GM18520 (cell line): ENCODE data around the gene LSM12.
"Not testable (repeated sequence)": the region's sequence is repeated elsewhere in the genome, so short reads cannot be mapped to it uniquely, and the experiment has no call there.

ENCODE experiments used
- ATAC-seq: cut with Tn5 transposase; IDR thresholded peaks from one replicate; pipeline ENCODE4 v1.9.1; 2021; ENCODE audit not compliant: unreplicated experiment

Gene LSM12

DNA sequence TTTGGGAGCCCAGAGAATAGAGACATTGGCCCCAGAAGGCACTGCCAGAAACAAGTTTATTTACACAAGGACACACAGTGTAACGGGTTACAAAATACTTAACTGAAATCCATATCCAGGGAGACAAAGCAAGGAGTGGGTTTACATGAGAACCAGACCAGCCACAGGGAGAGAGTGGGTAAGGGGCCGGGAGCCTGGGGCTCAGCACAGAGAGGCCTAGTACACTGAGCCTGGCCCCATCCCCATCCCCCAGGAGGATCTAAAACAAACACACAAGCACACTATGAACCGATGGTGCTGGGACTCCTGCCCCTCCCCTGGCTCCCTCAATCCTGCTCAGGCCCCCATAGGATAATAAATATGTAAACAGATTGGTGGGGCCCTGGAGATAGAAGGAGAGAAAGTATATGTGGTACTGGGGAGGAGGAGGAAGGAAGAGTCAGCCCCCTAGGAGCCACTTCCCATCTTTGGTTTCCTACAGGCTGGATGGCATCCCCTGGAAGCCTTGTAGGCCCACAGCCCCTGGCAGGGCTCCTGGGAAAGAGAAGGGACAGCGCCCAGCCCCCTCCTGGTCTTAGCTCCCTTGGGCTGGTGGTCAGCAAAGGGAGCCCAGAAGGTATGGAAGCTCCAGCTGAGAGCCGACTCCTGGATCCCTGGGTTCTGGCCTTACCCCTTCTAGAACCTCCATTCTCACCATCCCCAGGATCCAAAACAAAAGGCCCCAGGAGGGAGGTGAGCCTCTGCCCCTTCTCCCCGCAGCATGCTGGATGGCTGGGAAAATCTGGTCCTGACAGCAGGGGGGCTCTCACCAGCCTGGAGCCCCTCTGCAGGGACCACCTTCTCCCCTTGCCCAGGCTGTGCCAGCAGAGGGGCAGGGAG, 10.5 kb upstream of the LSM12 start:
- ATAC-seq: no peak

DNA sequence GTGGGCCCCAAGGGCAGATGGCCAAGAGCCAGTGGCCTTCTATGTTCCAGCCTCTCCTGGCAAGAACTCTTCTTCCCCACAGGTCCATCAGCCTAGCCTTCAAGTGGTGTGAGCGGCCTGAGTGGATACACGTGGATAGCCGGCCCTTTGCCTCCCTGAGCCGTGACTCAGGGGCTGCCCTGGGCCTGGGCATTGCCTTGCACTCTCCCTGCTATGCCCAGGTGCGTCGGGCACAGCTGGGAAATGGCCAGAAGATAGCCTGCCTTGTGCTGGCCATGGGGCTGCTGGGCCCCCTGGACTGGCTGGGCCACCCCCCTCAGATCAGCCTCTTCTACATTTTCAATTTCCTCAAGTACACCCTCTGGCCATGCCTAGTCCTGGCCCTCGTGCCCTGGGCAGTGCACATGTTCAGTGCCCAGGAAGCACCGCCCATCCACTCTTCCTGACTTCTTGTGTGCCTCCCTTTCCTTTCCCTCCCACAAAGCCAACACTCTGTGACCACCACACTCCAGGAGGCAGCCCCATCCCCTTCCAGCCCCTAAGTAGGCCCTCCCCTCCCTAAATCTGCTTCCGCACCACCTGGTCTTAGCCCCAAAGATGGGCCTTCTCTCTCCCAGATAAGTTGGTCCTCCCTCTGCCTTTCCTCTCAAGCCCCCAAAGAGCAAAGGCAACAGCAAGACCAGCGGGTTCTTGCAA, 9.3 kb upstream of the LSM12 start:
- ATAC-seq: no peak

DNA sequence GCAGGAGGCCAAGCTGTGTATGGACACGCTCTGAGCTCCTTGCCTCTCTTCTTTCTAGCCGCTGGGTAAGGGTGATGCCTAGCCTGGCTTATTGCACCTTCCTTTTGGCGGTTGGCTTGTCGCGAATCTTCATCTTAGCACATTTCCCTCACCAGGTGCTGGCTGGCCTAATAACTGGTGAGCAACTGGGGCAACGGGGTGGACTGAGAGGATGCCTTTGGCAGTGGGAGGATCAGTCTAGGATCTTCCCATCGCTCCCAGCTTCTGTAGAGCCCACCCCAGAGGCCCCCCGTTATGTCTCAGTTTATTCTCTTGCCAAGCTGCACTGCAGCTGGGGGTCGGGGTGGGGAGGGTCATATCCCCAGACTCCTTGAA, 8.4 kb upstream of the LSM12 start:
- ATAC-seq: no peak

DNA sequence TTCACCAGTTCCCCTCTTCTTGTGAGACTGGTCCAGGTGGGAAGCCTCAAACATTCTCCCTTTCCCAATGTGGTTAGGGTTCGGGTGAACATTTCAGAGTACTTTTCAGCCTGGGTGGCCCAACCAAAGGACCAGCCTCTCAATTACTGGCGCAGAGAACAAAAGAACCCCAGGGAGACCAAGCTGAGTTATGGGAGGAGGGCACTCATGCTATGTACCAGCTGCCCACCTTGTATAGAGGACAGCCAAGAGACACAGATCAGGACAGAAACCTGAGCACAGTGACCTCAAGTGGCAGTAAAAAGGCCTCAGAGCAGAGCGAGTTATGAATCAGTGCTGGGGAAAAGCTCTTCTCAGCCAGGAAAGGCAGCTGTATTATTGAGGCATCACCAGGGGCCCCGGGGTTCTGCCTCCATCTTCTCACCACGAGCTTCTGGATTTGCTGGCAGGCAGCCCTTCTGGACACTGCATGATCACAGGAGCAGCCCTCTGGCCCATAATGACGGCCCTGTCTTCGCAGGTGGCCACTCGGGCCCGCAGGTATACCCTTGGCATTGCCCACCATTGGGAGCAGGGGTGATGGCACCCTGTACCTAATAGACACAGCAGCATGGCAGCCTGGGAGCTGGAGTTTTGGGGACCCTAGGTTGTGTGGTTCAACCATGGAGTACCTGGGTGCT, 7.9 kb upstream of the LSM12 start:
- ATAC-seq: no peak

DNA sequence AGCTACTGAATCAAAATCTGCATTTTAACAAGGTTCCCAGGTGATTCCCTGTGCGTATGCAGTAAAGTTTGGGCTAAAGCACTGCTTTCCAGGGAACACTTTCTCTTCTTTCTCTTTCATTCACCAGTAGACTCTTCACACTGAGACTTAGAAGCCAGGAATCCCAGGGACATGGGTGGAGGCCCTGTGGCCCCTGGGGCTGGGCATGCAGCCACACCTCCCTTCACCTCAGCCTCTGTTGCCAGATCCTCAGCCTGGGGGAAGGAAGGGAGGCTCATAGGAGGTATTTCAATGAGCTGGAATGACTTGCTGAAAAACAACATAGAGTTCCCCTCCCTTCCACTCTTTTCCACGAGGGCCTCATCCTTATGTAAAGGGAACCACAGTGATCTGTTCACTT, 5.3 kb upstream of the LSM12 start:
- no peak for ATAC-seq

DNA sequence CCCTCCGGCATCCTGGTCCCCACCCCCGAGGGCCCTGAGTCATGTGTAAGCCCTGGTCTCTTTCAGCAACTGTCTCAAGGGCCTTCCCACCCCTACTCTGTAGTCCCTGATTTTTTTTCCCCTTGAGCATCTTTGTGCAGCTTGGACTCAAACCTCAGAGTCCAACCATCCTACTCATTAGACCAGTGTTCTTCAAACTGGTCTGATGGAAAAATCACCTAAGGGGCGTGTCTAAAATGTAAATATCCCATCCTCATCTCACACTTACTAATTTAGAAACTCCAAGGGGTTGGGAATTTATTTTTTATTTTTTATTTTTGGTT, 4.7 kb upstream of the LSM12 start:
- no peak for ATAC-seq

DNA sequence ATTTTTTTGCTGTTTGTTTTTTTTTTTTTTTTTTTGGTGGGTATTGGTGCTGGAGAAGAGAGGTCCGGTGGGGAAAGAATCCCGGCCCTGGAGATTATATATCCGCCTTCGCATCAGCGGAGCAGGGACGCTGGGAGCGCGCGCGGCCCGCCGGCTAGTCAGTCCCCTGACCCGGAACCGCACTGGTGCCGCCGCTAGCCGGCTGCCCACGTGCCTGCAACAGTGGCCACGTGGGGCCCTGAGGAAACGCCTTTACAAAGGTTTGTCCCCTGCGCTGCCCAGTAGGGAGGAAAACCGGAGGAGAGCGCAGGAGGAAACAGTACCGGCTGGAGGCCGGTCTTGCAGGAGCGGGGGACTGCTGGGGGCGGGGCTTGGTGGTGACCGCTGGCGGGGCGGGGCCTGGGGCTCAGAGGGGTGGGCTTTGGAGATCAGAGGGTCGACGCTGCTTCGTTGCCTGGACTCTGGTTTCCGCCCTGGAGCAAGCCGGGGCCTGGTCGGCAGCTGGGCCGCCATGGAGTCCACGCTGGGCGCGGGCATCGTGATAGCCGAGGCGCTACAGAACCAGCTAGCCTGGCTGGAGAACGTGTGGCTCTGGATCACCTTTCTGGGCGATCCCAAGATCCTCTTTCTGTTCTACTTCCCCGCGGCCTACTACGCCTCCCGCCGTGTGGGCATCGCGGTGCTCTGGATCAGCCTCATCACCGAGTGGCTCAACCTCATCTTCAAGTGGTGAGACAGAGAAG, 4.2 kb upstream of the LSM12 start, which contains the start of gene G6PC3:
Gene G6PC3, plus strand, starts transcription at position 281 of the 743 bp plus-strand sequence. Its CDS starts 231 bp downstream, at position 512.
- peak; percentile 60 for ATAC-seq

DNA sequence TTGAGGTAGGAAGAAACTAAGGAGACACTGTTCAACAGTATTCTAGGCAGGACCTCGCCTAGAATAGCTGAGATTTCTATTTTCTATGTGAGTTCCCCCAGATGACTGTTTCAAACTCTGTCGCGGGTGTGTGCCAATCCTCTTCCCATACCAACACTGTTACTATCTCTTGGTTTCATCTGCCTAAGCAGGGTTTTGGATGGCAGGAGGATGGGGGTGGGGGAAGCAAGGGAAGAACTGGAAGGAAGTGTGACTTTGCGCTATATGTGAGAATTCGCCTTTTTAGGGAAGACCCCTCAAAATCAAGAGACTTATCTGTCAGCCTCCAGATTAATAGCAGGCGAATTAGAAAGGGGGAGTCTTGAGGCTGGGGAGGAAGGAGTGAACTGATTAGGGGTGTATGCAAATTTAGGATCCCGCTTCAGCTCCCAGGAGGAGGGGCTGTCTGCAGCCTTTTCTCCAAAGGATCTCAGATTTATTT, 3.5 kb upstream of the LSM12 start:
- ATAC-seq: no peak

DNA sequence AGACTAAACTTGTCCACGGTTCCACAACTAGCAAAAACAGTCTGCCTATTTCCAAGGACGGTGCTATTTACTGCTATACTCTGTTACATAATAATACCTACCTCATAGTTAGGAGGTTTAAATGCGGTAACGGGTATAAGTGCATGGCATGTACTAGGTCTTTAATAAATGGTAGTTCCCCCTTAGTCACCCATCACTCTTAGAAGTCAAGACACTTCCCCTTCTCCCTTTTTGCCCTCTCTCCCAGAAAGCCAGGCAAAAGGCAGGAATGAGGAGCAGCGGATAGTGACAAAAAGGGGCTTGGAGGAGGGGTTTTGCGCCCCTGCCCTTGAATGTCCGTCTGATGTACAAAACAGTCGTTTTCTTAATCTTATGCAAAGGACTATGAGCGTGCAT, 1.1 kb upstream of the LSM12 start:
- no peak for ATAC-seq

DNA sequence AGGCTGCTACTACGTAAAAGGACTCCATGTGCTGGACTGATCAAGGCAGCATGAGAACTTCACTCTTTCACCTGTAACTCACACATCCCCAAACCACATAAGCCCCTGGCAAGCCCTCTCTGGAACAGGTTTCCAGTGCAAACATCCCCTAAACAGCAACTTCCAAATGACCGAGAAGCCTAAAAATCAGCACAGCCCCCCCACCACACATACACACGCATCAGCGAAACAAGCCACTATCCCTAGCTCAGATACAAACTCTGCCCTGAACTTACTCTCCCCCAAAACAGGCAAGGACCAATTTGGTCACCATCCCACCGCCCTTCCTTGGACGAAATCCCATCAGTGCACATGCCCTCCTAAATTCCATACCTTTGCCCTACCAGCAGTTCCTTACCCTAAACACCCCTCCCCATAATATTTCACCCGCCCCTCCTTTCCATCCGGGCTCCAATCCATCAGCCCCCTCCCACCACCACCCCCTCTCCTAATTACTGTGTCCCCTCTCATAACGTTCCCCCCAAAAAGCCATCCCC, 735 bp downstream of the LSM12 start:
- no peak for ATAC-seq

DNA sequence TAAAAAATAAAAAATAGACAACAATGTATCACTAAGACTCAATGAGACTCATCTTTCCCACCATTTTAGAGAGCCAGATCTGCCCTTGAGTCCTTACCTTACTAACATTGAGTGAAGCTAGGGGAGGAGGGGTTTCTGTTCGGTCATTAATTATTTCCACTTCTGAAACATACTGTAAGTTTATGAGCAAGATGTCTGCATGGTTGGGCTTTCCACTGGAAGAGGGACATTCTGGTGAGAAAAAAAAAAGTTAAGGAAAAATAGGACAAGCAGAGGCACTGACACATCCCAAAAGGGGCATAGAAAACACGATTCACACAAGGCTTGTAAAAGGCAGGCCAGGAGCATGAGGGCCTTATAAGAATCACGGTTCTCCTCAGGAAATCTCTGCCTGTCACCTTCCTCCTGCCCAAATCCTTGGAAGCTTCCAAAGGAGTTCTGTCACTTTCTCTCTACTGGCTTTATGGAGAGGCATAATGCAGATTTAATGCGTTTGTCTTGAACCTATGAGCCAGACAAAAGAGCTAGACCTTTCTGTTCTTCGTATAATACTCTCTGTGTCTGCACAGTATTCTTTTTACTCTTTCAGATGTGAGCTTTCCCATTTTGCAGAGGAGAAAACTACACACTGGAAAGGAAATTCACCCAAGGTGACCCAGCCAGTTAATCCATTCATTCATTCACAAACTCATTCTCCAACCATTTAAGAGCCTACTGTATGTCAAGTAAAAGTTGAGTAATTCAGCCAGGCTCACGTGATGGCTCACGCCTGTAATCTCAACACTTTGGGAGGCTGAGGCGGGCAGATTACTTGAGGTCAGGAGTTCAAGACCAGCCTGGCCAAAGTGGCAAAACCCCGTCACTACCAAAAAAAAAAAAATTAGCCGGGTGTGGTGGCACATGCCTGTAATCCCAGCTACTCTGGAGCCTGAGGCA, 2.5 kb downstream of the LSM12 start:
- ATAC-seq: no peak

DNA sequence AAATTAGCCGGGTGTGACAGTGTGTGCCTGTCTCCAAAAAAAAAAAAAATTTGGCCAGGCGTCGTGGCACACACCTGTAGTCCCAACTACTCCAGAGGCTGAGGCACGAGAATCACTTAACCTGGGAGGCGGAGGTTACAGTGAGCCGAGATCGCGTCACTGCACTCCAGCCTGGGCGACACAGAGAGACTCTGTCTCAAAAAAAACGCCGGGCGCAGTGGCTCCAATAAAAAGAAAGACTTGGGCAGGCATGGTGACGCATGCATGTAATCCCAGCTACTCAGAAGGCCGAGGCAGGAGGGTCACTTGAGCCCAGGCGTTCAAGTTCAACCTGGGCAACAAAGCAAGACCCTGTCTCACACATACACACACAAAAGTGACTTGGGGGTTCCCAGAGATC, 3.6 kb downstream of the LSM12 start:
- no peak for ATAC-seq

DNA sequence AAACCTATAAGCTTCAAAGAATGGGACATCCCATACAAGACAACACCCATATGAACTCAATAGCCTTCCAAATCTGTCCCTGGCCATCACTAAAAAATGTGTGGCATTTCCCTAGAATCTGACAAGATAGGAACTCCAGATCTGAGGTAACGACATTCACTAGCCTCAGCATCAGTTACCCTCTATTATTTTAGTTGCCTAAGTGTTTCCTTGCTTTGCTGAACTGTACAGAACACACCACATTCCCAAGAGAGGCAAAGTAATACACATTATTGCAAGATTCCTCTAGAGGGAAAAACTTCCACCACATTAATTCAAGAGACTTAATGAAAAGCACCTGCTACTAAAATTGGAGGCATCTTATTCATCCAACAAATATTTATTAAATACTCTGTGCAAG, 5.0 kb downstream of the LSM12 start:
- ATAC-seq: no peak

DNA sequence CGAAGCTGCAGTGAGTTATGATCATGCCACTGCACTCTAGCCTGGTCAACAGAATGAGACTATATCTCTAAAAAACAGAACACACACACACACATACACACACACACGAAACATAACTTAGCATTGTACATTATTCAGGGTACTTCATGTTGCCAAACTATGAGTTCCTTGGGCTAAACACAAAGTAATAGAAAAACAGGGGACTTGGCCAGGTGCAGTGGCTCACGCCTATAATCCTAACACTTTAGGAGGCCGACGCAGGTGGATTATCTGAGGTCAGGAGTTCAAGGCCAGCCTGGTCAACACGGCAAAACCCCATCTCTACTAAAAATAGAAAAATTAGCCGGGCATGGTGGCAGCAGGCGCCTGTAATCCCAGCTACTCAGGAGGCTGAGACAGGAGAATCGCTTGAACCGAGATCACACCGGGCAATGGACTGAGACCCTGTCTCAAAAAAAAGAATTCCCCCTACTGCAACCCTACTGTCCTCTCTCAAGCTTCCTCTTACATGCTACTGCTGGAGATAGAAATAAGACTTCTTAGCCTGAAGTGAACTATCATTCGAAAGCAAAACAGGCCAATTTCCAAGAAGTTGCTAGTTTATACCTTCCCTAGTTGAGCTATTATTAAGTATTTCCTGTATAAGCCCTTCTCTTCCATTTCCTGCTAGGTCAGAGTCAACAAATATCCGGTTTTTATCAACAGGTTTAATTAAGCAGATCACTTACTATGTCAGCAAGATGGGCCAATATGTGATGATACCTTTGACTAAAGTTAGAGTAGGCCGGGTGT, 7.2 kb downstream of the LSM12 start:
- ATAC-seq: no peak

DNA sequence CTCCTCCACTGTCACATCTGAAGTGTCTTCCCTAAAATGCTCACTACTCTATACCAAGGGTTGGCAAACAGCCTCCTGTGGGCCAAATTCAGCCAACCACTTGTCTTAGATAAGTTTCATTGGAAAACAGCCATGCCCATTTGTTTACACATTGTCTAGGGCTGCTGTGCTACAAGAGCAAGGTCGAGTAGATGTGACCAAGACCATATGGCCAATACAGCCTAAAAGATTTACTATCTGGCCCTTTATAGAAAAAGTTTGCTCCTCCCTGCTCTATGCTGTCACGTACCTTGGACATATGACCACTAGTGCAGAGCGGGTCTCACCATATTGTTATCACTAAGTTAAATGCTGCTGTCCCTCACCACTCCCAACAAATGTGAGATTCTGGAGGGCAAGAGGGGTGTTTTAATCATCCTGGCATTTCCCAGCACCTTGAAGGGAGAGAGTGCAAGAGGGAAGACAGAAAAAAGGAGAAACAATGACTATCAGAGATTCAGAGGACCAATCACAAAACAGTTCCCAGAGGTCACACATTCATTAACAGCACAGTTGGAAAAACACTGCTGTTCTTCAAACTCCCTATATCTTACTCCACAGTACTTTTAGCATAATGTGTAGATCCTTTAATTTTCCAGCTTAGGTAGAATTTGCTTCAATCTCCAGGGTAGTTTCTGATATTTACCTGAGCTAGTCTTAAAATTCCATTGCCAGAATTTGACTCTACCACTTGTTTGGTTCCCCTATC, 13.2 kb downstream of the LSM12 start:
- no peak for ATAC-seq

DNA sequence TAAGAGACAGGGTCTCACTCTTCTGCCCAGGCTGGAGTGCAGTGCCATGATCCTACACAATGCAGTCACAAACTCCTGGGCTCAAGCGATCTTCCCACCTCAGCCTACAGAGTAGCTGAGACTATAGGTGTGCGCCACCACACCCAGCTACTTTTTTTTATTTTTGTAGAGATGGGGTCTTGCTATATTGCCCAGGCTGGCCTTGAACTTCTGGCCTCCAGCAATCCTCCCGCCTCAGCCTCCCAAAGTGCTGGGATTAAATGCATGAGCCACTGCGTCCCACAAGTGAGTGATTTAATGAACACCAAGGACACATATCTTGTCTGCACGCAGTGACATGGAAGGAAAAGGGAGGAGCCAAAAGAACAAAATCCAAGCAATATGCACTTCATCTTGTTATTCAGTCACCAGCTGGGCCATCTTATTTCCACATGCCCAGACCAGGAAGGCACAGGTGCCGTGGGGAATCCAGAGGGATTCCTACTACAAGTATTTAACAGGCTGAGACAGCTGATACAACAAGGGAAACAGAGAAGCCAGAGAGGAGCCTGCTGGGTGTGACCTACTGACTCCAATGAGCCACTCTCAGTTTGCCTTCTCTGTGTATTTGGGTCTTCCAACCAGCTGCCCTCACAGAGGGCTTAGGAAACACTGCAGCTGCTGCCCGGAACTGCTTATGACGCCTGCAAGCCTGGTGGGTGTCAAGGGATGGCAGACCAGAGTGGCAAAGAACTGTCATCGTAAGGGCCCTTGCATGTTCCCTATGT, 17.0 kb downstream of the LSM12 start:
- no peak for ATAC-seq

DNA sequence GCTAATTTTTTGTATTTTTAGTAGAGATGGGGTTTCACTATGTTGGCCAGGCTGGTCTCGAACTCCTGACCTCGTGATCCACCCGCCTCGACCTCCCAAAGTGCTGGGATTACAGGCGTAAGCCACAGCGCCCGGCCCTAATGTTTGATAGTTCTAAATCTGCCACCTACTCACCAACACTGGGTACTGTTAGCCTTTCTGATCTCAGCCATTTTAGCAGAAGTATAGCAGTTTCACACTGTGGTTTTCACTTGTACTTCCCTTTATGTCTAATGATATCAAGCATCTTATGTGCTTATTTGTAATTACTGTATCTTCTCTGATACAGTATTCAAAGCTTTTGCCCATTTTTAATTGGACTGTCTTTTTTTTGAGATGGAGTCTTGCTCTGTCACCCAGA, 19.6 kb downstream of the LSM12 start:
- ATAC-seq: not testable (repeated sequence)

DNA sequence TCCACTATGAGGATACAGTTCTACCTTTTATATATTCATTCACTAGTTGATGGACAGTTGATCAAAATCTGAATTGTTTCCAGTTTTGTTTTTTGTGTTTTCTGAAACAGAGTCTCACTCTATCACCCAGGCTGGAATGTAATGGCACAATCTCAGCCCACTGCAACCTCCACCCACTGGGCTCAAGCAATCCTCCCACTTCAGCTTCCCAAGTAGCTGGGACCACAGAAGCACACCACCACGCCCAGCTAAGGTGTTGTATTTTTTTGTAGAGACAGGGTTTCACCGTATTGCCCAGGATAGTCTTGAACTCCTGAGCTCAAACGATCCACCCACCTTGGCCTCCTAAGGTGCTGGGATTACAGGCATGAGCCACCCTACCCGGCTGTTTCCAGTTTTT, 21.0 kb downstream of the LSM12 start:
- ATAC-seq: no peak
